NK-92 (cell line): ENCODE measurements around the gene PDXDC1.
"Not testable (repeated sequence)": the region's sequence is repeated elsewhere in the genome, so short reads cannot be mapped to it uniquely, and the experiment has no call there.

Source experiments
- DNase-seq: peaks from one replicate; lab custom pipeline; 2025; ENCODE audit not compliant: unreplicated experiment; lab: John Stamatoyannopoulos, UW

PDXDC1 gene

DNA sequence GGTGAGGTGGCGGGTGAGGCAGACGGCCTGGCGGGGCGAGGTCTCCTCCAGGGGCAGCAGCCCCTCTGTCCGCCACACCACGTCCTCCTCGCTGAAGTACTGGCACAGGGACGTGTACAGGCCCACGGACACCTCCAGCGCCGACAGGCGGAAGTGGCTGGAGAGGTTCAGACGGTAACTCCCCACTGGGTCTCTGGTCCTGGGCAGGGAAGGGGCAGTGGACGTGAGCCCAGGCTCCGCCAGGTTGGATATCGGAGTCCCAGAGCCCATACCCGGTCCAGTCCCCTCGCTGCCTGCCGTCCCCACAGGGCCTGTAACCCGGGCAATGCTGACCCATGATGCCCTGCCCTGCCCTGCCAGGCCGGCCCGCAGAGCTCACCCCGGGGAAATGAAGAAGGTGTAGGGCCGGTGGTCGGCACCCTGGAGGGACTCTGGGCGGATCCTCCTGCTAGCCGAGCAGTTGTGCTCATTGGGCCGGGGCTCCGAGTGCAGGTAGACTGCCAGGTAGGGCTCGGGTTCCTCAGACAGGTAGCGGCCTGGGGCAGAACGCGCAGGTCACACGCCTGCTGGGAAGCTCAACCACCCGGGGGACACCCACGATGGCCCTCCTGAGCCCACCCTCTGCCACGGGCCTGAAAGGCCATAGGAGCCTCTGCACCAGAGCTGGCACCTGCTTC is 155.6 kb downstream of the PDXDC1 start:
- DNase-seq: not testable (repeated sequence)

DNA sequence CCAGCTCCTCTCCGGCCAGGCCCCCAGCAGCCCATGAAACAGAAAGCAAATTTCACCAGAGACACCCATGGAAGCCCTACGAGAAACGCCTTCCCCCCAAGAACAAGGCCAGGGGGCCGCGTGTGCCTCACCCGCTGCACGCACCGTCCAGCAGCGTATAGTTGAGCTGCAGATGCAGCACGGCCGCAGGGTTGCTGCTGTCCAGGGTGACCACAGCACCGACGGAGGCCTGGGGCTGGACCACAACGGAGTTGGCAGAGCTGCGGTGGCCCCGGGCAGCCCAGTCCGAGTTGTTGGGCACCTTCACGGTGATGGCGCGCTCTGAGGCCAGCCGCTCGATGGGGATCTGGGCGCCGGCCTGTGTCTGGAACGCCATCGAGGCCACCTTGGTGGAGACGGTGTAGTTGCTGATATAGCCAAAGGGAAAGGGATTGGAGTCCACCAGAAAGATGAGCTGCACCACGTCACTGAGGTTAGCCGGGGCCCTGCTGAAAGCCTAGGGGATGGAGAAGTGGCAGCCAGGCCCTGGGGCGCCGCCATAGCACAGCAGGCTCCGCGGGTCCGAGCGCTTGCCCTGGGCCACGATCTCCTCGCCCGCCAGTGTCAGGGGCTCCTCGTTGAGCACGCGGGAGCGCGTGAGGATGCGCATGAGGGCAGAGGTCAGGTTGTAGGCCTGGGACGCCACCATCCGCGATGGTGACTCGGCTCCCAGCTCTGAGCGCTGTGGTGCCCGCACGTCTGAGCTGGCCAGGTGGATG is 156.3 kb downstream of the PDXDC1 start:
- DNase-seq: not testable (repeated sequence)

DNA sequence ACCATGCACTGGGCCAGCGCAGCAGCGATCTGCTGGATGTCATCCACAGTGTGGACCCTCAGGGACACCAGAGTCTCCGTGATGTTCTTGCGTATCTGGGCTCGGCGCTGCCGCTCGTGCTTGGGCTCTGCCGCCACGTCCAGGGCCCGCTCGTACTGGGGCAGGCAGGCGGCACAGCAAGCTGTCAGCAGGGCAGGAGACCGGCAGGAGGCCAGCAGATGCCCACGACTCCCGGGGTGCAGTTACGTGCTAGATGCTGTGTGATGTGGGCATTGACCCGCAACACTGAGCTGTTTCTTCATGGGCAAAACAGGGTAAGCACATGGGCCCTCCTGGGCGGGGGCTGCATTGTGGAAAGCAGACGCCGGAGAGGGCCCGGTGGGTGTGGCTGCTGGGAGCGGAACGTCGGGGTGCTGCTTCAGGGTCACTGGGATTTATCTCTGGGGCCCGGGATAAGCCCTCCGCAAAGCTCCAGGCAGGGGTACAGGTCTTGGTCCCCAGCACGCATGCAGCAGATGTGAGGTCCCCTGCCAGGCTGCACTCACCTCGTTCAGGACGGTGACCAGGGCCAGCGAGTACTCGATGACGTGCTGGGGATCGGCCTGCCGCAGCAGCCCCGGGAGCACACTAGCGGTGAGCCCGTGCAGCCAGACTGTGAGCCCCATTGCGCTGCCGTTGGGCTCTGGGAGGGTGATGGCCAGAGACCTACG is 158.0 kb downstream of the PDXDC1 start:
- not testable (repeated sequence) for DNase-seq

DNA sequence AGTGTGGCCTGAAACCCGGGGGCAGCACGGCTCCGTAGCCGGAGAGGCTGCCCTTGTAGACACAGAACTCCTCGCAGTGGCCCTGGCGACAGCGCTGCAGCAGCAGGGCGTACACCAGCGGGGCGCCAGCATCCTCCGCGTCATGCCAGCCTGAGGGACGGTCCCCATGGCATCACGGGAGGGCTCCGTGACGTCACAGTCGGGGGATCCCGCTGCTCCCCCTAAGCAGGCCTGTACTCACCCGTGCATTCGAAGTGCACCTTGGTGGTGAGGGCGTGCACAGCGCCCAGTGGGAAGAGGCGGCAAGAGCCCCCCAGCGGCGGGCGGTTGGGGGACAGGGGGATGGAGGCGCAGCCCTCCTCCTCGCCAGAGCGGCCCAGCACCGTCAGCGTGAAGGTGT is 158.7 kb downstream of the PDXDC1 start:
- DNase-seq: not testable (repeated sequence)

DNA sequence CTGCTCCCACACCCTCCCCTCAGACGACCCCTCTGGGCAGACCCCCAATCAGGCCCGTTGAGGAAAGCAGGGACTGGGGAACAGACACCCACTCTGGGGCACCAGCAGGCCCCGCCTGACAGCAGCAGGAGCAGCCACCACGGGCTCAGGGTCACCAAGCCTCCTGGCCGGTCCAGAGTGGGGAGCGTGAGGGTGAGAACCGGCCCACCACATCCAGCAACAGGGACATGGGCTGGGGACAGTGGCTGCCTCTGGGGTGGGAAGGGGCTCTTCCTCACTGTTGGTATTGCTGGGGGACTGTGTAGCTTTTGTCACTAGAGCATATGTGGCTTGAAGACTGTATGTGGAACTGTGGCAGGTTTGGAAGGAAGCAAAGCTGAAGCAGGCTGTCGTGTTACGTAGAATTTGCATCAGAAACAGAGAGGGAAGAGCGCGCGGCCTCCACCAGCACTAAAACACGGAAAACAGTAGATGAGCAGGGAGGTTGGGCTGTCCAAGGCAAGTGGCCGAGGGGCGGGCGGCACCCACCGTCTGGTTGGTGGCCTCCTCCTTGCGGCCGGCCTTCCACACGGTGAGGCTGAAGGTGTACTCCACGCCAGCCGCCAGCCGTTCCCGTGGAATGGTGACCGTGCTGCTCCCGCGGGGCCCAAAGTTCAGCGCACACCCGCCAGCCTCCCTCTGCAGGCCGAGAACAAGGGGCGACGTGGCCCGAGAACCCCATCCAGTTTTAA is 160.1 kb downstream of the PDXDC1 start:
- DNase-seq: not testable (repeated sequence)

DNA sequence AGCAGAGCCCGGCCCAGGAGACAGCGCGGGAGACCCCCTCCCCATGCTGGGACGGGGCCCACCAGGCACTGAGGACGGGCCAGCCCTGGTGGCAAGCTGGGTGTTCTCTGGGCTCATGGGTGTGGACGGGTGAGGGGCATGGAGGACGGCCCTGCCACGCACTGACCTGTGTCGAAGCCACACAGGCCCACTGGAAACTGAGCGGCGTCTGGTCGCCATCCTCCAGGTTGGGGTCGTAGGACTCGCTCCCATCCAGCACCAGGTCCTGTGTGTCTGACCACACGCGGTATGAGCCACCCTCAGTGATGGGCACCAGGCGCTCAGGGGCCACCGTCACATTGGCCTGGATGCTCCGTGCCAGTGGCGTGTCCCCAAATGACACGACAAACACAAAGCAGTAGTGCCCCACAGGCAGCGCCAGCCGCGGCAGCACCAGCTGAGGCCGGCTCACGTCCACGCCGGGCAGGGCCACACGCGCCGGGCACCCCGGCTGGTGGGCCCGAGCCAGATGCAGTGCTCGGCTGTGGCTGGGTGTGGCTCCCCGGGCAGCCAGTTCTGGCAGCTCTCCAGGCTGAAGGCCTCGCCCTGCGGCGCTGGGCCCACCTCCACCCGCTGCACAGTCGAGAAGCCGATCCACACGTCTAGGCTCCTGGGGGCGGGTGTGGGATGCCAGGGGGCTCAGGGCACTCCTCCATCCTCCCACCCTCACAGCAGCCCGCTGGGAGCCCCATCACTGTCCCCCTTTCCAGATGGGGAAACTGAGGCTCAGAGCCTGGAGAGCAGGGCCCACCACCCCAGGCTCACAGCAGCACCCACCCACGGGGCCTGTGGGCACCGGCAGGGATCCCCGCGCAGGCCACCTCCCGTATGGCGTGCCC is 160.9 kb downstream of the PDXDC1 start:
- DNase-seq: not testable (repeated sequence)

DNA sequence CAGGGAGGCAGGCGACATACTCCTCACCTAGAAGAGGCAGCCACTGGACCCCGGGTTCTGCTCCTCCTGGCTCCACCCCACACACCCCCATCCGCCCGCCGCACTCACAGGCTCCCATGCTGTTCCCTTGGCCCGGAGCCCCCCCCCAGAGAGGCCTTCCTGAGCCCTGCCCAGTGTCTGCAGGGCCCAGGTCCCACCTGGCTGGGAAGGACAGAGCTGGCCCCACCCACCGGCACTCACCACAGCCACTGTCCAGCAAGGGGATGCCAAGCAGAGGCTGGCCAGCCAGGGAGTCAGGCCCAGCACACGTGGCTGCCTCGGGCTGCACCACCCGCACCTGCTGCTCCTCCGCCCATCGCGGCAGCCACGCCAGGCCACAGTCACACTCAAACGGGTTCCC is 162.7 kb downstream of the PDXDC1 start:
- not testable (repeated sequence) for DNase-seq

DNA sequence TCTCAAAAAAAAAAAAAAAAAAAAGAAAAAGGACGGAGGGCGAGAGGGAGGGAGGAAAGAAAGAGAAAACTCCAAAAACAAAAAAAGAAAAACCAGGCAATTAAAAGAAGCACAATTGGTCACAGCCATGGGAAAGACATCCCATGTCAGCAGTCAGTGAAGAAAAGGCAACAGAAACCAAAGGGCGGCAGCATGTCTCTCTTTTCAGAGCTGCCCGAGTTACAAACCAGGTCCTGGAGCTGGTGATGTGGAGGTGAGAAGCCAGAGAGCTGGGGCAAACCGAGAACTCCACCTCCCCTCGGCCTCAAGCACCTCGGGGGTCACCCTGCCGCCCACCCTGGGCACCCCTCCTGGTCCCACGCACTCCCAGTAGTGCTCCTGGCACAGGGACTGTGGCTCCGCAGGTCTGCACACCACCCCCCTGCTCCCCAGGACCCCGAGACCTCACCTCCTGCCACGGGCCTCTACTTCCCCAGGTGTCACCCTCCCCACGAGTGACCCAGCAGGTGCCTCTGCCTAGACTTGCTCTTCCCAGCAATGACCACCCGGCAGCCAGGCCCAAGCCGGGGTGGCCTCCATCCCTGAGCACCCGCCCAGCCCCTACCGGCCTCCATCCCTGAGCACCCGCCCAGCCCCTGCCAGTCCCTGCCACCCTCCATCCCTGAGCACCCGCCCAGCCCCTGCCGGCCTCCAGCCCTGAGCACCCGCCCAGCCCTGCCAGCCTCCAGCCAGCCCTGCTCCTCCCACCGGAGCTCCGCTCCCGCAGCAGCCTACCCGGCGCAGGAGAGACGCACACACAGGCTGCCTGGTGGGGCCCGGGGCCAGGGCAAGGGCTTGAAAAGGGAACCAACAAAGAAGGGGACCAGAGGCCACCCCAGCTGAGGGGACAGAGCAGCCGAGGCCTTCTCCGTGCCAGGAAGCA is 165.9 kb downstream of the PDXDC1 start:
- DNase-seq: not testable (repeated sequence)

DNA sequence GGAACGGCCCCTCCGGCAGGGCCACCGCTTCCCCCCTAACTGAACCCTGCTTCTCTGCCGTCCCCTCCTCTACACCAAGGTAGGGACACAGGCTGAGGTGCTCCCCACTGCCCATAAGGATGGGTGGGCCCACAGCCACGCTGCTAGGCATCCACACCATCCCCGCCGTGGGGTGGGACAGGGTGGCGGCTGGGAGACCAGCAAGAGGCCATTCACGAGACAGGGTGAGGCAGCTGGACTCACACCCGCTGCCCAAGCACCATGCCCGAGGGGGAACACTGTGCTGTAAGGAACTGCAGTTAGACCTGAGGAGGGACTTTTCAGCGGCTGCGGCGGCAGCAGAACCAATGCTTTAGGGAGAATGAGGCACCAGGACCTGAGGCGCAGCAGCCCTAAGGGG is 166.8 kb downstream of the PDXDC1 start:
- DNase-seq: no peak

DNA sequence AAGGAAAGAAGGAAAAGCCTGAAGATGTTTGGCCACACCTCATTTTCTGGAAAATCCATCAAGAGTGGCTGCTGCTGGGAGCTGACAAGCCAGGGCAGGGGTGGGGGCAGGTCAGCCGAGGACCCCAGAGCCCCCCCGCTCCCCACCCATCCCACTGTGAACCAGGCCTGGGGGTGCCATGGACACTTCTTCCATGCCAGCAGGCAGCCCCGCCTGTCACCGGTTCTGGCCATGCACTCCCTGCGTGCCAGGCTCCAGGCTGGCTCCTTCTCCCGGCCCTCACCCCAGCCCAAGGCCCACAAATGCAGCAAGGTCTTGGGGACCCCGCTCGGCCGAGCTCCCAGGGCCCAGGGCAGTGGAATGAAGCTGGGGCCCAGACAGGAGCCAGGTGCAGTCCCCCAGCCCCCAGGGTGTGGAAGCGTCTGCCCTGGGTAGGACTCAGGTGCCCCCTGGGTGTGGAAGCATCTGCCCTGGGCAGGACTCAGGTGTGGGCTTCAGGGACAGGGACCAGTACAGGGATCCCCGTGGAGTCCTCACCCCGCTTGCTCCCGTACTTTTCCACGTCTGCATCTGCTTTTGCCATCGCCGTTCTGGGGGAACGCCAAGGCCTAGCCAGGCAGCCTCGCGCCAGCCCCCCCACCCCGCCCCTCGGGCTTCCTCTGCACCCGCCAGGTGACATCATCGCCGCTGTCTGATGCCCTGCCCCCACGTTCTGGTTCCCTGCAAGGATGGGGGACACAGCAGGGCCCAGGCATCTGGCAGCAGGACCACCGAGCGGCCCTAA is 167.5 kb downstream of the PDXDC1 start:
- DNase-seq: not testable (repeated sequence)

DNA sequence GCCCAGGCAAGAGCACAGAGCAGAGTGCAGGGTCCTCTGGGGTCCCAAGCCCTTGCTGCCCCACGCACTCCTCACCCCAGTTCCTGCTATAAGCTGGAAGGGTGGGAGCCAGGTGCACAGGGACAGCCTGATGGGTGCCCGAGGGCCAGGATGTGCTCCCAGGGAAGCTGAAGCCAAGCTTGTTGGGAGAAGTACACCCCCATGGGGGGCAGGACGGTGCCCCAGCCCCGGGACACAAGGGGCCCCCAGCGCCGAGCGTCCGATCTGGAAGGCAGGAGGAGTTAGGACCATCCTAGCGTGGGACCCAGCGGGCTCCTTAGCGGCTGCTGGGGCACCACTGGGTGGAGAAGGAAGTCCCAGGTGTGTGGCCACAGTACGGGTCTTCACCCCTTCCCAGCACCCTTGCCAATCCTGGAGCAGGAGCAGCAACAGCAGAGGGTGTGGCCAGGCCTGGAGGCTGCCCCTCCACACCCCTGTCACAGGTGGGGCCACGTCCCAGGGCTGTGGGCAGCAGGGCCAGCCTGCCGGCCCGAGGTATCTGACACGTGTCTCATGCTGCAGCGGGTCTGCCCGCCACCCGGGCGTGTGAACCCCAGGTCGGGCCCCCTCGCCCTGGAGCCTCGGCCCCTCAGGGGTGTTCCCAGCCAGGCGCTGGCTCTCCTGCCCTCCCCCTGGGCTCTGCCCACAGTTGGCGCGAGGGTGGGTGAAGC is 168.2 kb downstream of the PDXDC1 start:
- DNase-seq: not testable (repeated sequence)

DNA sequence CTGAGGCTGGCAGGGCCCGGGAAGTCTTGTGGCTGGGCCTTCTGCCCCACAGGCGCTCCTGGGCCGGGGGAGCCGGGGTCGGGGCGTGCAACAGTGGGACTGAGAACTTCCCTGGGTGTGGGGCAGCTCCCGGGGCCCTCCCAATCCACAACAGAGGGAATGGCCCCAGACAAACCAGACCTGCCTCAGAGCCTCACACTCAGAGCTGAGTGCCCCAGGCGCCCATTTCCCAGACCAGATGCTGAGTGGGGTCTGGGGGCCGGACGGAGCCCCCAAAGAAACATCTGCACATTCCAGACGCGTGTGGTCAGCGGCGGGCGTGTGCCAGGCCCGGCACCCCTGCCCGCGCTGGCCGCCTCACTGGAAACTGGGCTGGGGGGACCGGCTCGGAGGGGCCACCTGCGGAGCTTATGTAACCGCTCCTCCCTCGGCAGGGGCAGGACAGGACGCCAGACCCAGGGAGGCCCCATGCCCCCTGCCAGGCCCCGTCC is 168.8 kb downstream of the PDXDC1 start:
- DNase-seq: not testable (repeated sequence)

DNA sequence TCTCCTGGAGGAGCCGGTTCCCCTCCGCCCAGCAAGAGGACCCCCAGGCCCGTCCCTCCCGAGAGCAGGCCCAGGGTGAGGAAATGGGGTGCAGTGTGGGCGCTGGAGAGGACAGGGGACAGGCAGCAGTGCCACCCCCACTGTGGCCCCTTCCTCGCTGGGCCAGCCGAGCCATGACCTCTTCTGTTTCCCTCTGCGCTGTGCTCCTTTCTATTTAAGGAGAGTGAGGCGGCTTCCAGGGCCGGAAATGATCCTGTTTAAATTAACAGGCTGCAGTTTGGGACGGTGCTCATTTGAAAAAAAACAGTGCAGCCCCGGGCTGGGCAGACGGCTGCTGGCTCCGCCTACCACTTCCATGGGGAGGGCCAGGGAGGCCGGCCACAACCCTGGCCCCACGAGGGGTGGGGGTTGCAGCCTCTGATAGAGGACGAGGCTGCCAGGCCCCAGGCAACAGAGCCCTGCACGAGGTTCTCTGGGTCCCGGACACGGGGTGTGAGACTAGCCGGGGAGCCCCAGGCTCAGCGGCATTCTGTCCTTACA is 169.3 kb downstream of the PDXDC1 start:
- not testable (repeated sequence) for DNase-seq

DNA sequence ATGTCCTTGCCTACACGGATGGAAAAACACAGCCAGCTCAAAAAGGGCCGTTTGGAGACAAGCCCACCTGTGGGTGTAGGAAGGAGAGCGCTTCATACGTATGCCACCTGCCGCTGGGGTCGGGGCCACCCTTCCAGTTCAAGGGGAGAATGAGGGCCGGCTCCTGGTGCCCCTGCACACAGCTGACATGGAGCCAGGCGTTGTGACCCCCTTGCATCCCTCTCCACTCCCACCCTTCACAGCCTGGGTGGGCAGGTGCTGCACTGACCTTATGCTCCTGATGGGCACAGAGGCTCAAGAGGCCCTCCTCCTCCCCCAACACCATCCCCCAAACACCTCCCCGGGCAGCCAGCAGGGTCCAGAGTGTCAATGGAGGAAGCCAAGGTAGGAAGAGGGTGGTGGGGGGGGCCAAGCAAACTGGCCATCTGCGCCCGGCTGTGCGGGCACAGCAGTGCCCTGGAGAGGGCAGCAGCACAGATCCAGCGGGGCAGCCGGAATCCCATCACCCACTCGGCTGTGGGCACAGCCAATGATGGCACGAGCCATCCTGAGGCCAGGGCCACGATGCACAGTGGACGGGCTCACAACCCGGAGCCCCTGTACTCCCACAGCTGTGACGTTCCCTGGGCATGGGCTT is 170.1 kb downstream of the PDXDC1 start:
- DNase-seq: not testable (repeated sequence)

DNA sequence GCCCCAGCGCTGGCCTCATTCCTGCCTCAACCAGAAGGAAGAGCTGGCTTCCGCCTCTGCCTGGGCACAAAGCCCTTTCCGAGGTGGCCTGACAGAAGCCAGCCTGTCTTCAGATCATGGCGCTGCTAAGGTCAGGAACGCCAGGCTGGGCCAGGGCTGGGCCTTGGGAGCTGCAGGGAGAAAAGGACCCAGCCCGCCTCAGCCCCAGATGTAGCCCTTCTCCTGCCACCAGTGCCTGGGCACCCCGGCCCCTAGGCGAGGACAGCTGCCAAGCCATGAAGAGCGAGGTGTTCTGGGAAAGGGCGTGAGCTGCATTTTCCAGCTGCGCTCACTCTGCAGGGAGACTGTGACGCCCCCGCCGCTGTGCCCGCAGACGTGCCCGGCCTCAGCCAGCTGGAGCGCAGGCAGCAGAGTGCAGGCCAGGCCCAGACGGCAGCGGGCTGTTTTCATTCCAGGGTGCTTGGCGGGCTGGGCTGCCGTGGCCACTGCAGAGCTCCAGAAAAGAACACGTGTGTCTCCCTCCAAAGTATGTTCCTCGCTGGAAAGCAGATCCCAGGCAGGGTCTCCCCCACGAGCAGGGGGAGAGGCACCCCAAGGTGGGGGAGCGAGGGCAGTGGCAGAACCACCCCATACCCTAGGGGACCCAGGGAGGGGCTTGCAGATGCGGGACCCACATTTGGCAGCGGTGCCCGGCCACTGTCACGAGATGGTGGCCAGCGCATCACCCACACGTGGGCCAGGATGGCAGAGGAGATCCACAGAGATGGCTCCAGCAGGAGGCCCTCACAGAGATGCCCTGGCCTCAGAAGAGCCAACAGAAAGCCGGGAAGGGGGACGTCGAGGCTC is 170.8 kb downstream of the PDXDC1 start:
- DNase-seq: not testable (repeated sequence)

DNA sequence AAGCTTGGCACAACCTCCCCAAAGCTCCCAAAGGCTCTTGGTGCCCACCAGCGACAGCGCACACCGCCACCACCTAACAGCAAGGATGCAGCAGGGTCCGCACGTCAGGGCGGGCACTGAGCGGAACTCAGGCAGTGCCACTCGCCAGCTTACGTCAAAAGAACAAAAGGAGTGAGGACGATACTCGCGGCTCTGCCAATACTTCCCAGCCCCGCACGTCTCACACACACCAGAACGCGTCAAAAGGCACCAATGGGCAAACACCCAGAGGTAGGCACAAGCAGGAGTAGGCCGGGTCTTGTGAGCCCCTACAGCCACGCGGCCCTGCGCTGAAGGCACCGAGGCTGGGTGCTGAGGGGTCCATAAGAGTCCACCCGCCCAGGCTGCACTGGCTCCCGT is 171.4 kb downstream of the PDXDC1 start:
- DNase-seq: not testable (repeated sequence)
